Body of pancreas (tissue), 4 donors: Measurements from ENCODE around the gene USP48. TPM values are rescaled to one million over a fixed set of nuclear protein-coding genes. Genes with fewer than 3 reads are reported as not detected.

ENCODE experiments used
- ATAC-seq: fragments of 150-250 bp; one replicate; pipeline ENCODE4 v1.9.1; 2016
- DNase-seq, 4 donors: peaks; one replicate each; pipeline ENCODE4 v3.0.0-alpha.2; 2019
- H3K27ac ChIP-seq, 4 donors: fragments of 200-600 bp; sonication (generic); 1 replicate in 3 of 4; 2 replicates in 1 of 4; pipeline versions ENCODE4 v1.5.1 to v1.6.1; 2016 to 2019; ENCODE audit warnings: mild to moderate bottlenecking in 1 of 4, mixed read lengths in 1 of 4, moderate library complexity in 1 of 4
- H3K27me3 ChIP-seq, 2 donors: fragments of 200-600 bp; sonication (generic); one replicate each; pipeline ENCODE4 v1.6.0; 2016; ENCODE audit warnings: mild to moderate bottlenecking in 1 of 2
- H3K36me3 ChIP-seq, 2 donors: fragments of 200-600 bp; sonication (generic); replicated peaks in 1 of 2; 2 replicates each; pipeline ENCODE4 v1.5.1; 2016; ENCODE audit warnings: low read depth in 2 of 2; ENCODE audit not compliant: insufficient read depth in 1 of 2
- H3K4me1 ChIP-seq: fragments of 200-600 bp; sonication (generic); one replicate; pipeline ENCODE4 v1.6.0; 2016
- H3K4me3 ChIP-seq, 2 donors: fragments of 200-600 bp; sonication (generic); 1 replicate in 1 of 2; 2 replicates in 1 of 2; pipeline ENCODE4 v1.5.1; 2016 to 2019
- H3K9me3 ChIP-seq, 3 donors: fragments of 200-600 bp; sonication (generic); 1 replicate in 2 of 3; 2 replicates in 1 of 3; pipeline ENCODE4 v1.5.1; 2016
- POLR2A ChIP-seq, 3 donors: fragments of 450-650 bp; IDR thresholded peaks; one replicate each; pipeline ENCODE4 v1.6.1; 2016; ENCODE audit warnings: antibody characterized with exemption in 3 of 3, mild to moderate bottlenecking in 2 of 3
- WGBS, 2 donors: methylation state at CpG; one replicate each; pipeline ENCODE4 v1.1.5; 2017; 5-methylcytosine and 5-hydroxymethylcytosine counted together
- intact Hi-C: fragments of 100-400 bp; cut with DNase I; formaldehyde crosslinking; loops from one replicate; pipeline ENCODE4 v1.15.1; 2023
- total RNA-seq, 2 donors: library from RNA; depleted of rRNA; stranded (reverse); fragments of >200 nt; gene quantifications; one replicate each; pipeline ENCODE4 v1.1.0, GENCODE V29; 2016
- TF ChIP-seq, protein P1 (sequence below), 7 experiments: fragments of 450-650 bp in 4 of 7; fragments of 200-600 bp in 3 of 7; sonication (generic) in 3 of 7; IDR thresholded peaks; one replicate each; pipeline ENCODE4 v1.5.1; 2016 to 2019; ENCODE audit warnings: antibody characterized with exemption in 7 of 7

The USP48 gene
- 10 to 100 TPM; 25.4 to 72.9 TPM for total RNA-seq

- DNase-seq: peak; percentile 97 to 99 (median 98)
- Histone ChIP-seq H3K4me1 (peaks cover 18% of the 10 kb centered on the region), H3K27me3 (no peaks in the 10 kb centered on the region), H3K4me3 (peak within 1 kb of the TSS; percentile 87 to 92), H3K9me3 (no peaks in the 10 kb centered on the region), H3K36me3 (no peaks in the 10 kb centered on the region), H3K27ac (peak within 1 kb of the TSS; percentile 98 to 100 (median 100))
- 0% methylated on average over 23 to 74 of the region's 82 CpGs for WGBS, 2 donors
- ATAC-seq: peak; percentile 90
- peak; percentile 97 to 99 (median 99) for TF ChIP-seq POLR2A (IDR thresholded peaks at IDR 0.05)
- TF ChIP-seq, protein P1, sequence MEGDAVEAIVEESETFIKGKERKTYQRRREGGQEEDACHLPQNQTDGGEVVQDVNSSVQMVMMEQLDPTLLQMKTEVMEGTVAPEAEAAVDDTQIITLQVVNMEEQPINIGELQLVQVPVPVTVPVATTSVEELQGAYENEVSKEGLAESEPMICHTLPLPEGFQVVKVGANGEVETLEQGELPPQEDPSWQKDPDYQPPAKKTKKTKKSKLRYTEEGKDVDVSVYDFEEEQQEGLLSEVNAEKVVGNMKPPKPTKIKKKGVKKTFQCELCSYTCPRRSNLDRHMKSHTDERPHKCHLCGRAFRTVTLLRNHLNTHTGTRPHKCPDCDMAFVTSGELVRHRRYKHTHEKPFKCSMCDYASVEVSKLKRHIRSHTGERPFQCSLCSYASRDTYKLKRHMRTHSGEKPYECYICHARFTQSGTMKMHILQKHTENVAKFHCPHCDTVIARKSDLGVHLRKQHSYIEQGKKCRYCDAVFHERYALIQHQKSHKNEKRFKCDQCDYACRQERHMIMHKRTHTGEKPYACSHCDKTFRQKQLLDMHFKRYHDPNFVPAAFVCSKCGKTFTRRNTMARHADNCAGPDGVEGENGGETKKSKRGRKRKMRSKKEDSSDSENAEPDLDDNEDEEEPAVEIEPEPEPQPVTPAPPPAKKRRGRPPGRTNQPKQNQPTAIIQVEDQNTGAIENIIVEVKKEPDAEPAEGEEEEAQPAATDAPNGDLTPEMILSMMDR (IDR thresholded peaks at IDR 0.05): peak in 1 of 7 experiments; percentile 25
- intact Hi-C loops: no loop called here
These were observed at the start of gene USP48 for GRCh38 chr1:21782868-21783678. Gene USP48, minus strand, starts transcription at chr1:21783149. Its CDS starts 192 bp downstream, at chr1:21782957.

- Histone ChIP-seq H3K27me3 (no peaks in the 10 kb centered on the region), H3K9me3 (no peaks in the 10 kb centered on the region), H3K4me1 (no peaks in the 10 kb centered on the region), H3K36me3 (peaks cover 10 to 14% of the 10 kb centered on the region in 2 donors), H3K4me3 (no peak overlapping the region), H3K27ac (no peak overlapping the region)
- TF ChIP-seq POLR2A (IDR thresholded peaks at IDR 0.05): no peak
- TF ChIP-seq, protein P1 (IDR thresholded peaks at IDR 0.05): no peak
- intact Hi-C loops: no loop called here
- 90 to 94% methylated on average over 8 to 13 of the region's 14 CpGs for WGBS, 2 donors
- DNase-seq: no peak
- ATAC-seq: no peak
These were observed 48.6 kb upstream of the USP48 start for GRCh38 chr1:21831454-21831970.

GRCh38 chr1:21830792-21831453, 48.0 kb upstream of the USP48 start:
- Histone ChIP-seq H3K9me3 (no peaks in the 10 kb centered on the region), H3K4me1 (no peaks in the 10 kb centered on the region), H3K4me3 (no peak overlapping the region), H3K27me3 (no peaks in the 10 kb centered on the region), H3K27ac (no peak overlapping the region), H3K36me3 (peaks cover 10 to 14% of the 10 kb centered on the region in 2 donors)
- no peak for TF ChIP-seq POLR2A (IDR thresholded peaks at IDR 0.05)
- TF ChIP-seq, protein P1 (IDR thresholded peaks at IDR 0.05): no peak
- DNase-seq: no peak
- WGBS, 2 donors: 94 to 95% methylated on average over 9 to 23 of the region's 23 CpGs
- no peak for ATAC-seq
- intact Hi-C loops: no loop called here

DNA sequence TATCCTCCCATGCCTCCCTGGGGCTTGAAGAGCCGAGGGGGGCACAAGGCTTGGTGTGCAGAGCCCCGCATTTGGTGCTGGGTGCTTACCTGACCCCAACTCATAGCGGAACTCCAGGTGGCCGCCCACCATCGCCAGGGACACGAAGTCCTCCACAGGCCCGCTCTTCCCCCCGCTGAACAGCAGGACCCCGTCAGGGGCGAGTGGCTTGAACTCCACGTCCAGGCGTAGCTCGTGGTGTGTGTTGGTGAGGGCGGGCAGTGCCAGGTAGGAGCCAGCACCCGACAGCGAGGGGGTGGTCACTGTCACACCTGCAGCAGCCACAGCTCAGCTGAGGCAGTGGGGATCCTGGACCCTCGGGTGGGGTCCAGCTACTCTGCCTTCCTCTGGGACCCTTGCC, 46.3 kb upstream of the USP48 start:
- Histone ChIP-seq H3K4me3 (no peak overlapping the region), H3K27ac (no peak overlapping the region), H3K27me3 (no peaks in the 10 kb centered on the region), H3K36me3 (peaks cover 0 to 8% of the 10 kb centered on the region in 2 donors), H3K9me3 (no peaks in the 10 kb centered on the region), H3K4me1 (no peaks in the 10 kb centered on the region)
- TF ChIP-seq, protein P1 (IDR thresholded peaks at IDR 0.05): no peak
- TF ChIP-seq POLR2A (IDR thresholded peaks at IDR 0.05): no peak
- intact Hi-C loops: no loop called here
- WGBS, 2 donors: 95 to 98% methylated on average over 9 to 17 of the region's 17 CpGs
- no peak for DNase-seq
- ATAC-seq: no peak
